IMR-90 (cell line): ENCODE measurements around the gene ZNF735. TPM values are rescaled to one million over a fixed set of nuclear protein-coding genes. Genes with fewer than 3 reads are reported as not detected.

Experiments used
- ATAC-seq: fragments of 200-7000 bp; cut with Tn5 transposase; 2 replicates; pipeline ENCODE4 v1.9.1; 2020; ENCODE audit warnings: low read depth, mild to moderate bottlenecking, moderate library complexity
- BruUV-seq: library from RNA; stranded (reverse); fragments of 400-500 nt; replicated peaks from 2 replicates; lab custom pipeline; 2021; lab: Mats Ljungman, UMichigan
- CTCF ChIA-PET: fragments of 300-600 bp; formaldehyde crosslinking; extraction: SDS; loops from one replicate; lab custom pipeline; 2021; ENCODE audit warnings: antibody characterized with exemption; lab: Yijun Ruan, JAX
- POLR2A ChIA-PET: fragments of 300-600 bp; sonication (Branson Sonifier 250); formaldehyde crosslinking; loops from one replicate; lab custom pipeline; 2022; ENCODE audit warnings: antibody characterized with exemption; ENCODE audit not compliant: unreplicated experiment; lab: Charles Lee
- DNase-seq: peaks from one replicate; pipeline ENCODE4 v3.0.0; 2013
- H2AFZ ChIP-seq: replicated peaks from 2 replicates; pipeline ENCODE3; 2013; ENCODE audit warnings: low read length, mild to moderate bottlenecking; ENCODE audit not compliant: poor library complexity
- H2AK5ac ChIP-seq: 2 replicates; pipeline ENCODE4 v1.6.1; 2013; ENCODE audit warnings: low read depth, low read length, inconsistent platforms
- H2AK9ac ChIP-seq: replicated peaks from 2 replicates; pipeline ENCODE3; 2013; ENCODE audit warnings: mild to moderate bottlenecking, low read depth, low read length, moderate library complexity; ENCODE audit not compliant: poor library complexity
- H2BK120ac ChIP-seq: 2 replicates; pipeline ENCODE4 v1.6.1; 2013; ENCODE audit warnings: low read depth, low read length, inconsistent platforms
- H2BK15ac ChIP-seq: 3 replicates; pipeline ENCODE4 v1.6.1; 2013; ENCODE audit warnings: low read depth, low read length, inconsistent platforms
- H2BK20ac ChIP-seq: 2 replicates; pipeline ENCODE4 v1.6.1; 2013; ENCODE audit warnings: low read depth, mild to moderate bottlenecking, inconsistent platforms, low read length, moderate library complexity
- H2BK5ac ChIP-seq: 2 replicates; pipeline ENCODE4 v1.6.1; 2013; ENCODE audit warnings: mild to moderate bottlenecking, low read depth, low read length, inconsistent platforms; ENCODE audit not compliant: poor library complexity, severe bottlenecking
- H3K14ac ChIP-seq: replicated peaks from 2 replicates; pipeline ENCODE4 v1.6.1; 2013; ENCODE audit warnings: low read depth, low read length, inconsistent platforms
- H3K18ac ChIP-seq: 2 replicates; pipeline ENCODE4 v1.6.1; 2013; ENCODE audit warnings: low read depth, low read length, control low read depth
- H3K23ac ChIP-seq: 2 replicates; pipeline ENCODE4 v1.6.1; 2013; ENCODE audit warnings: low read depth, low read length, inconsistent platforms
- H3K27ac ChIP-seq: 2 replicates; pipeline ENCODE4 v1.5.1; 2013; ENCODE audit warnings: mild to moderate bottlenecking, control low read depth, low read length; ENCODE audit not compliant: insufficient read depth
- H3K27me3 ChIP-seq: 2 replicates; pipeline ENCODE4 v1.6.1; 2013; ENCODE audit warnings: low read length; ENCODE audit not compliant: control insufficient read depth, insufficient read depth
- H3K36me3 ChIP-seq: 2 replicates; pipeline ENCODE4 v1.6.1; 2013; ENCODE audit warnings: low read length, mixed read lengths; ENCODE audit not compliant: control insufficient read depth, insufficient read depth
- H3K4ac ChIP-seq: 2 replicates; pipeline ENCODE4 v1.6.1; 2013; ENCODE audit warnings: low read depth, low read length, inconsistent platforms
- H3K4me1 ChIP-seq: 2 replicates; pipeline ENCODE4 v1.6.1; 2013; ENCODE audit warnings: low read length, mixed read lengths; ENCODE audit not compliant: control insufficient read depth, insufficient read depth
- H3K4me2 ChIP-seq: 2 replicates; pipeline ENCODE4 v1.6.1; 2013; ENCODE audit warnings: low read depth, mild to moderate bottlenecking, control low read depth, low read length, moderate library complexity
- H3K4me3 ChIP-seq: 2 replicates; pipeline ENCODE4 v1.5.1; 2013; ENCODE audit warnings: low read depth, mild to moderate bottlenecking, control low read depth, low read length, moderate library complexity; ENCODE audit not compliant: insufficient read depth
- H3K56ac ChIP-seq: 2 replicates; pipeline ENCODE4 v1.6.1; 2013; ENCODE audit warnings: low read length, inconsistent platforms; ENCODE audit not compliant: insufficient read depth; ENCODE audit errors: extremely low read depth
- H3K79me1 ChIP-seq, 2 experiments: 2 replicates each; pipeline ENCODE4 v1.6.1; 2013; ENCODE audit warnings: low read length in 2 of 2, inconsistent platforms in 1 of 2, low read depth in 1 of 2
- H3K9ac ChIP-seq: 2 replicates; pipeline ENCODE4 v1.6.1; 2013; ENCODE audit warnings: low read depth, low read length, control low read depth
- H3K9me1 ChIP-seq: 2 replicates; pipeline ENCODE4 v1.6.1; 2013; ENCODE audit warnings: low read length, inconsistent platforms; ENCODE audit not compliant: insufficient read depth
- H3K9me3 ChIP-seq: 2 replicates; pipeline ENCODE4 v1.6.1; 2013; ENCODE audit warnings: low read length; ENCODE audit not compliant: control insufficient read depth, insufficient read depth
- H4K20me1 ChIP-seq: 2 replicates; pipeline ENCODE4 v1.6.1; 2013; ENCODE audit warnings: low read length, inconsistent platforms; ENCODE audit not compliant: insufficient read depth
- H4K5ac ChIP-seq: 2 replicates; pipeline ENCODE4 v1.6.1; 2013; ENCODE audit warnings: mild to moderate bottlenecking, low read depth, low read length, control low read depth
- H4K8ac ChIP-seq, 2 experiments: 2 replicates each; pipeline ENCODE4 v1.6.1; 2013; ENCODE audit warnings: low read depth in 2 of 2, low read length in 2 of 2, control low read depth in 1 of 2, inconsistent platforms in 1 of 2
- H4K91ac ChIP-seq: 2 replicates; pipeline ENCODE4 v1.6.1; 2013; ENCODE audit warnings: low read depth, low read length, inconsistent platforms; ENCODE audit not compliant: insufficient read depth
- BHLHE40 ChIP-seq: fragments of 150-350 bp; IDR thresholded peaks from 2 replicates; pipeline ENCODE4 v1.6.1; 2016; ENCODE audit warnings: mild to moderate bottlenecking, low read depth, low read length
- CEBPB ChIP-seq: IDR thresholded peaks from 2 replicates; pipeline ENCODE4 v1.6.1; 2012; ENCODE audit warnings: low read depth, low read length, improper control_type of control experiment
- CHD1 ChIP-seq: IDR thresholded peaks from 2 replicates; pipeline ENCODE4 v1.6.1; 2012; ENCODE audit warnings: low read depth, low read length, improper control_type of control experiment
- CTCF ChIP-seq: conservative IDR thresholded peaks from 2 replicates; pipeline ENCODE4 v1.5.1; 2012; ENCODE audit warnings: mild to moderate bottlenecking, low read depth, low read length, improper control_type of control experiment
- ELK1 ChIP-seq: fragments of 150-350 bp; IDR thresholded peaks from 2 replicates; pipeline ENCODE4 v1.6.1; 2016; ENCODE audit warnings: low read depth, mild to moderate bottlenecking, low read length, moderate library complexity, borderline replicate concordance
- FOS ChIP-seq: fragments of 150-350 bp; IDR thresholded peaks from 2 replicates; pipeline ENCODE4 v1.6.1; 2016; ENCODE audit warnings: low read depth, low read length
- MAFK ChIP-seq: IDR thresholded peaks from 2 replicates; pipeline ENCODE4 v1.6.1; 2012; ENCODE audit warnings: low read depth, low read length, improper control_type of control experiment
- MAZ ChIP-seq: IDR thresholded peaks from 2 replicates; pipeline ENCODE4 v1.6.1; 2012; ENCODE audit warnings: low read depth, mild to moderate bottlenecking, low read length, improper control_type of control experiment, moderate library complexity, borderline replicate concordance
- MXI1 ChIP-seq: IDR thresholded peaks from 2 replicates; pipeline ENCODE4 v1.6.1; 2012; ENCODE audit warnings: low read depth, mild to moderate bottlenecking, low read length, moderate library complexity, borderline replicate concordance
- NFE2L2 ChIP-seq: fragments of 150-350 bp; IDR thresholded peaks from 2 replicates; pipeline ENCODE4 v1.6.1; 2016; ENCODE audit warnings: low read depth, mild to moderate bottlenecking, low read length
- POLR2A ChIP-seq: IDR thresholded peaks from 2 replicates; pipeline ENCODE4 v1.6.1; 2012; ENCODE audit warnings: mild to moderate bottlenecking, low read depth, low read length
- RAD21 ChIP-seq: IDR thresholded peaks from 2 replicates; pipeline ENCODE4 v1.6.1; 2012; ENCODE audit warnings: low read length, improper control_type of control experiment
- RCOR1 ChIP-seq: IDR thresholded peaks from 2 replicates; pipeline ENCODE4 v1.6.1; 2012; ENCODE audit warnings: mild to moderate bottlenecking, low read length, improper control_type of control experiment; ENCODE audit not compliant: insufficient replicate concordance
- RFX5 ChIP-seq: IDR thresholded peaks from 2 replicates; pipeline ENCODE4 v1.8.0; 2012; ENCODE audit warnings: low read depth, mild to moderate bottlenecking, low read length, moderate library complexity
- SMC3 ChIP-seq: fragments of 150-350 bp; IDR thresholded peaks from 2 replicates; pipeline ENCODE4 v1.6.1; 2016; ENCODE audit warnings: low read depth, mild to moderate bottlenecking, antibody characterized with exemption, low read length, moderate library complexity
- USF2 ChIP-seq: fragments of 150-350 bp; IDR thresholded peaks from 2 replicates; pipeline ENCODE4 v1.6.1; 2017; ENCODE audit warnings: mild to moderate bottlenecking, antibody characterized with exemption, low read length, low read depth
- WGBS, 2 experiments: methylation state at CpG; one replicate each; pipeline versions ENCODE4 v1.1.5 to v1.1.7; 2013; ENCODE audit warnings: missing lambda C conversion rate in 2 of 2; ENCODE audit not compliant: insufficient read length in 1 of 2; ENCODE audit errors: extremely low coverage in 2 of 2; 5-methylcytosine and 5-hydroxymethylcytosine counted together
- dilution Hi-C: fragments of 300-500 bp; cut with HindIII; formaldehyde crosslinking; loops from one replicate; pipeline ENCODE4 v1.14.3; 2018; ENCODE audit warnings: low sequenced_read_pairs; ENCODE audit not compliant: unreplicated experiment
- in situ Hi-C: fragments of 300-500 bp; cut with MboI; formaldehyde crosslinking; loops from 3 replicates; pipeline ENCODE4 v1.14.3; 2019; ENCODE audit warnings: low sequenced_read_pairs, inconsistent platforms, mixed read lengths
- intact Hi-C: fragments of 100-400 bp; cut with micrococcal nuclease; formaldehyde crosslinking; loops from 2 replicates; pipeline ENCODE4 v1.10.0; 2022
- polyA plus RNA-seq, 3 experiments: library from polyadenylated mRNA; depleted of rRNA; stranded (reverse); fragments of >200 nt; gene quantifications; 2 replicates each; pipeline ENCODE4 v1.2.3, GENCODE V29; 2012; ENCODE audit warnings: low replicate concordance in 1 of 3
- total RNA-seq: library from RNA; depleted of rRNA; stranded (reverse); fragments of >200 nt; gene quantifications from 2 replicates; pipeline ENCODE4 v1.2.3, GENCODE V29; 2012

Gene ZNF735
- total and polyA plus RNA-seq, 2 of the 4 experiments (the other 2 are of a cell fraction), result not detected

DNA sequence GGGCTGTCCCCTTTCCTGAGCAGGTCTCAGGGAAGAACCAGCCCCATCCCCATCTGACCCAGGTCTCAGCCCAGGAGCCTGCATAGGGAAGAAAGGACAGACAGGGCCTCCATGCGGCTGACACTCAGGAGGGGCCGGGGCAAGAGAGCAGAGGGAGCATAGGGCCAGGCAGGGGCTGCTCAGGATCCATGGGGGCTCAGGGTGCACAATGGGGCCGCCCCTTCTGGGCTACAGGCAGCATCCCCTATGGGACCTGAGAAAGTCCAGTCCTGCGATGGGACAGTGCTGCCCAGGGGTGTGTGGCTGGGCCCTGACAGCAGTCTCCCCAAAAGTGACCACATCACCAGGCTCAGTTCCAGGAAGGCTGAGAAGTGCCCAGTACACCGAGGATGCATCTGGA lies 32.7 kb upstream of the ZNF735 start:
- Histone ChIP-seq H2BK20ac (no peak overlapping the region), H2BK5ac (no peak overlapping the region), H2BK120ac (no peak overlapping the region), H3K79me1 (no peaks in the 10 kb centered on the region), H4K8ac (no peak overlapping the region), H3K4ac (no peak overlapping the region), H2AFZ (no peak overlapping the region), H3K9me1 (no peaks in the 10 kb centered on the region), H4K91ac (no peak overlapping the region), H3K14ac (no peak overlapping the region), H4K20me1 (no peaks in the 10 kb centered on the region), H3K27me3 (no peaks in the 10 kb centered on the region), H3K4me1 (no peaks in the 10 kb centered on the region), H3K9ac (no peak overlapping the region), H2BK15ac (no peak overlapping the region), H3K4me3 (no peak overlapping the region), H3K56ac (no peak overlapping the region), H2AK5ac (no peak overlapping the region), H4K5ac (no peak overlapping the region), H3K18ac (no peak overlapping the region), H3K4me2 (no peak overlapping the region), H3K9me3 (peaks cover 9% of the 10 kb centered on the region; the same call in 1 of the 2 replicates), H3K27ac (no peak overlapping the region), H2AK9ac (no peak overlapping the region), H3K36me3 (no peaks in the 10 kb centered on the region), H3K23ac (no peak overlapping the region)
- TF ChIP-seq BHLHE40 (no peak), ELK1 (no peak), RCOR1 (no peak), CTCF (no peak), SMC3 (no peak), NFE2L2 (no peak), FOS (no peak), MAZ (no peak), POLR2A (no peak), CHD1 (no peak), MAFK (no peak), RFX5 (no peak), RAD21 (no peak), CEBPB (no peak), MXI1 (no peak), USF2 (no peak)
- in situ Hi-C loops, result no loop called here
- ChIA-PET POLR2A (no interaction called here), CTCF (no interaction called here)
- DNase-seq (no peak), ATAC-seq (no peak)
- dilution Hi-C loops, result no loop called here
- BruUV-seq, result no TSS peak
- intact Hi-C loops, result no loop called here
- 48% methylated on average over 2 of the region's 5 CpGs; no CpG with 5 or more reads in 1 of the 2 experiments for WGBS, 2 experiments
